GM12864 (cell line): ENCODE measurements around the gene NAPB.

Experiments
- DNase-seq: peaks from one replicate; pipeline ENCODE4 v3.0.0-alpha.2; 2011; ENCODE audit warnings: low read depth
- H3K4me3 ChIP-seq: 2 replicates; pipeline ENCODE4 v1.5.1; 2011; ENCODE audit warnings: mild to moderate bottlenecking, low read depth, low read length, control low read depth
- CTCF ChIP-seq: IDR thresholded peaks from 2 replicates; pipeline ENCODE4 v1.5.1; 2011; ENCODE audit warnings: low read depth, mild to moderate bottlenecking, moderate library complexity, low read length, control low read depth, inconsistent platforms; ENCODE audit errors: missing control alignments

NAPB gene

GRCh38 chr20:23362392-23363256 lies 58.7 kb downstream of the NAPB start:
- peak overlapping the region; percentile 97 for H3K4me3 ChIP-seq
- DNase-seq, result no peak
- TF ChIP-seq CTCF, result no peak

GRCh38 chr20:23361476-23362391 lies 59.6 kb downstream of the NAPB start, which contains the start of gene GZF1:
Gene GZF1 (plus strand): TSS chr20:23362182. CDS start chr20:23364384, 2,202 bp downstream.
- peak; percentile 83 for DNase-seq
- H3K4me3 ChIP-seq, result peak within 1 kb of the TSS; percentile 97
- TF ChIP-seq CTCF, result no peak

GRCh38 chr20:23361119-23361475 lies 60.2 kb downstream of the NAPB start:
- no peak for TF ChIP-seq CTCF
- peak overlapping the region; percentile 73 for H3K4me3 ChIP-seq
- DNase-seq, result no peak

- no peak overlapping the region for H3K4me3 ChIP-seq
- DNase-seq, result no peak
- no peak for TF ChIP-seq CTCF
These were observed 60.8 kb downstream of the NAPB start for GRCh38 chr20:23360531-23360930.

- H3K4me3 ChIP-seq, result no peak overlapping the region
- DNase-seq, result no peak
- no peak for TF ChIP-seq CTCF
These were observed 62.2 kb downstream of the NAPB start for GRCh38 chr20:23358923-23359593.

GRCh38 chr20:23358563-23358906 lies 62.8 kb downstream of the NAPB start:
- peak overlapping the region; percentile 22; the same call in 1 of the 2 replicates for H3K4me3 ChIP-seq
- DNase-seq, result no peak
- no peak for TF ChIP-seq CTCF
